HG03060 (cell line): Measurements from ENCODE around the gene CTXND2.
"Not testable (repeated sequence)": the region's sequence is repeated elsewhere in the genome, so short reads cannot be mapped to it uniquely, and the experiment has no call there.

Source experiments
- ATAC-seq: cut with Tn5 transposase; IDR thresholded peaks from one replicate; pipeline ENCODE4 v1.9.1; 2021; ENCODE audit warnings: low read depth, moderate number of reproducible peaks; ENCODE audit not compliant: unreplicated experiment

The CTXND2 gene

DNA sequence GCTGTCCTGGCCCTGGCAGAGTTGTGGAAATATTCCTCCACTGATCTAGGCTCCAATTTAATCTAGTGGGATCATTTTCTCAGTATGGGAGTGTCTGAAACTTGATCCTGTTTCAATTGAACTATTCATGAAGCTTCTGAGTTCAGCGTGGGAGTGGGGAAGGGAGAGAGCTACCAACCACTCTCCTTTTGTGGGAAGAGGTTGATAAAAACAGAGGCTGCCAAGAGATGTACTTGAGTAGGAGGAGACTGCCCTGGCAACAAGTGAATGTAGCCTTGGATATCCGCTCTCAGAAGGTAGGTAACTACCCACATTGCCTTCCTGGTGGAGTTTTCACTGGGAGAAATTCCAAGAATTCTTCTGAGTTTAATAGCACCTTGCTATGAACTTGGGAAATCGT lies at the start of gene CTXND2:
CTXND2 (plus strand) TSS at position 119 of the 400 bp plus-strand sequence. CDS start 25,179 bp downstream, outside the sequence.
- no peak for ATAC-seq

DNA sequence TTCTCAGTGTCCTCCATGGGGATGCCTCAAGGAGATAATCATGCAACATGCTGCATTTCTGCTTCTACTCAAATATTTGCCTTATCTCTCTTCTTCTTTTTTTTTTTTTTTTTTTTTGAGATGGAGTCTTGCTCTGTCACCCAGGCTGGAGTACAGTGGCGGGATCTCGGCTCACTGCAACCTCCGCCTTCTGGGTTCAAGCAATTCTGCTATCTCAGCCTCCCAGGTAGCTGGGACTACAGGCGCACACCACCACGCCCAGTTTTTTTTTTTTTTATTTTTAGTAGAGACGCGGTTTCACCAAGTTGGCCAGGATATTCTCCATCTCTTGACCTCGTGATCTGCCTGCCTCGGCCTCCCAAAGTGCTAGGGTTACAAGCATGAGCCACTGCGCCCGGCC lies 46.1 kb upstream of the CTXND2 start:
- not testable (repeated sequence) for ATAC-seq

DNA sequence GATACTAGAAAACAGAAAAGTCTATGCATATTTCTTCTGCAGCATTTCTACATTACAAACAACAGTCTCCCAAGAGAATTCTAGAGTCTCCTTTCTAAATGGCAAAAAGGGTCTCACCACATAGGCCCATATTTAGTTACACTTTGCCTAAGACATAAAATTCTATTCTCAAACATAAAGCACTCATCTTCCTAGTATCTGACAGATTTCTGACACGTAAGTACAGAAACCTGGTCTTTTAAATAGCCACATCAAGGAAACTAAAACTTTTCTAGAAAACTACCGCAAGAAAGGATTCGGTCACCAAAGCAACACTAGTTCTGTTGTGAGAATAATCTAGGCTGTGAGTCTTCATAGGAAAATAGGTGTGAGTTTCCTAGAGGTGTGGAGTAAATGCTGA lies 45.3 kb upstream of the CTXND2 start:
- no peak for ATAC-seq

DNA sequence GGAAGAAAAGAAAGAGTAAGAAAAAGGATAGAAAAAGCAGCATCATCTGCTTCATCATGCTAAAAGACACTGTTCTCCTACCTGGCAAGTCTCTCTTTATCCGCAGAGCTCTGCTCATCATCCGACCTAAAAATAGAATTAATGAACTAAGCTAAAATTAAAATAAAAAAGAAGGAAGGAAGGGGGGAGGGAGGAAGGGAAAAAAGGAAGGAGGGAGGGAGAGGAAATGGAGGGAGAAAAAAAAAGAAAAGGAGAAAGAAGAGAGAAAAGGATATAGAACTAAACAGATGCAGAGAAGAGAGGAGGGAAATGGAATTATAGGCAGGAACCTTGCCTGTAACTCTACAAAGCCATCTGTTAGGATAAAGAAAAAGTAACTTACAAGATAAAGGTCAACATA lies 44.6 kb upstream of the CTXND2 start:
- ATAC-seq, result no peak

DNA sequence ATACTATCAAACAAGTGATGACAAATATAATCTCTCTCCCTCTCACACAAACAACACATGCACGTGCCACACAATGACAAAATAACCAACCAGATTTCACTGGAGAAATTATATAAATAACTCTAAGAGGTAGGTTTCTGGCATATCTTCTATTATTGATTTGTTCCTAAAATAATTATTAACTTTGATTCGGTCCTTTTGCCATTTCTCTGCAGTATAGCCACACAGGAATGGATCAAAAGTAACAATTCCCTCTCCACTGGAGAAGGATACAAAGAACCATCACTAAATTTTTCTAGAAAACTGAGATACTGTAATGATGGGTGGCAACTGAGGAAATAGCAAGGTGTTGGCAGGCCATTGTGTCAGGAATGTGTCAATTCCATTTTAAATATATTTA lies 44.0 kb upstream of the CTXND2 start:
- ATAC-seq, result no peak

DNA sequence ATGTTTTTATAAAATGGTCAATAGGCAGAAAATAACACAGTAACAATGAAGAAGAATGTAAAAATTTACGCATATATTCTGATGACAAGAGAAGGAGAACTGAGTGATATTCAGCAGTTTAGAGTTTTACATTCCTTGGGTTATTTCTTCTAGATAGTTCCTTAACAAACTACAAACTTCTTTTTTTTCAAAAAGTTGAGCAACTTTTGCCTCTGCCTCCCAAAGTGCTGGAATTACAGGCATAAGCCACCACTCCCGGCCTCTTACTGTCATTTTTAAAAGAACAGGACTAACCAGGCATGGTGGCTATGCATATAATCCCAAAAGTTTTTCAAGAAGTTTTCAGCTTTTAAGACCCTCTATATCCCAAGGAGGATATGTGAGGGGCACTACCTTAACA lies 43.5 kb upstream of the CTXND2 start:
- ATAC-seq, result no peak

DNA sequence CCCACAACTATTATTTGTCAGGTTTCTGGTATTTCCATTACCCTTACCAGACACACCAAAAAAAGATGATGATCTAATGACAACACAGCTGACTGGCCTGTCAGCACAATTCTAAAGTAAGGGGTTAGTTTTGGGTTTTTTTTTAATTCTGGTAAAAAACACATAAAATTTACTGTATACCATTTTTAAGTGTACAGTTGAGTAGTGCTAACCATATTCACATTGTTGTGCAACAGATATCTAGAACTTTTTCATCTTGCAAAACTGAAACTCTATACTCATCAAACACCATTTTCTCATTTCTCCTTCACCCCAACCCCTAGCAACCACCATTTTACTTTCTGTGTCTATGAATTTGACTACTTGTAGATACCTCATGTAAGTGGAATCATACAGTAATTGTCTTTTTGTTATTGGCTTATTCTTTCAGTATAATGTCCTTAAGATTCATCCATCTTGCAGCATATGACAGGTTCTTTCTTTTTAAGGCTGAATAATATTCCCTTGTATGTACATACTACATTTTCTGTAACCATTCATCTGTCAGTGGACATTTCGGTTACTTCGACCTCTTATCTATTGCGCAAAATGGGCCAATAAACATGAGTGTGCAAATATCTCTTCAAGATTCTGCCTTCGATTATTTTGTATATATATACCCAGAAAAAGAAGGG lies 40.3 kb upstream of the CTXND2 start:
- no peak for ATAC-seq

DNA sequence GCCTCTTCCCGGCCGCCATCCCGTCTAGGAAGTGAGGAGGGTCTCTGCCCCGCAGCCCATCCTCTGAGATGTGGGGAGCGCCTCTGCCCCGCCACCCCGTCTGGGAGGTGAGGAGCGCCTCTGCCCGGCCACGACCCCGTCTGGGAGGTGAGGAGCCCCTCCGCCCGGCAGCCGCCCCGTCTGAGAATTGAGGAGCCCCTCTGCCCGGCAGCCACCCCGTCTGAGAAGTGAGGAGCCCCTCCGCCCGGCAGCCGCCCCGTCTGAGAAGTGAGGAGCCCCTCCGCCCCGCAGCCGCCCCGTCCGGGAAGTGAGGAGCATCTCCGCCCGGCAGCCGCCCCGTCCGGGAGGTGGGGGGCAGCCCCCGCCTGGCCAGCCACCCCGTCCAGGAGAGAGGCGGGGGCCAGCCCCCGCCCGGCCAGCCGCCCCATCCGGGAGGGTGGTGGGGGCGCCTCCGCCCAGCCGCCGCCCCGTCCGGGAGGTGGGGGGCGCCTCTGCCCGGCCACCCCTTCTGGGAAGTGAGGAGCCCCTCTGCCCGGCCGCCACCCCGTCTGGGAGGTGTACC lies 36.1 kb upstream of the CTXND2 start:
- ATAC-seq, result not testable (repeated sequence)

DNA sequence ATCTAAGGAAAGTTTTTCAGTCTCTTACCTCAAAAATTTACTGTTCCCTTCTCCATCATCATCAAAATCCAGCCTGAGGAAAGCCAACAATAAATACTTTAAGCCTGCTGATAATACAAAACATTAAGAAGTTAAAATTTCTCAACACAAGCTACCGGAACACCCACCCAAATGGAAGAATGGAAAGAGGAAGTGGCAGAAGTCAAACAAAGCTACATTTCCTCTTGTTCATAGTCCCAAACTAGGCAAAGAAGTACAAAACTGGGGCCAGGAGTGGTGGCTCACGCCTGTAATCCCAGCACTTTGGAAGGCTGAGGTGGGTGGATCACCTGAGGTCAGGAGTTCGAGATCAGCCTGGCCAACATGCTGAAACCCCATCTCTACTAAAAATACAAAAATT lies 34.2 kb upstream of the CTXND2 start:
- ATAC-seq, result not testable (repeated sequence)

DNA sequence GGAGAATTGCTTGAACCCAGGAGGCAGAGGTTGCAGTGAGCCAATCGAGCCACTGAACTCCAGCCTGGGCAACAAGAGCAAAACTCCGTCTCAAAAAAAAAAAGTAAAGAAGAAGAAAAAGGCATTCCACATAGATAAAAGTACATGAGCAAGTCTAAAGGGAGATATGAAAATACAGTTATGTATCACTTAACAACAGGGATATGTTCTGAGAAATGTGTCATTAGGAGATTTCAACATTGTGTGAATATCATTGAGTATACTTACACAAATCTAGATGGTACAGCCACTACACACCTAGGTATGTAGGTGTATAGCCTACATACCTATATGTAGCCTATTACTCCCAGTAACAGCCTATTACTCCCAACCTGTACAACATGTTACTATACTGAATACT lies 23.2 kb upstream of the CTXND2 start:
- no peak for ATAC-seq

DNA sequence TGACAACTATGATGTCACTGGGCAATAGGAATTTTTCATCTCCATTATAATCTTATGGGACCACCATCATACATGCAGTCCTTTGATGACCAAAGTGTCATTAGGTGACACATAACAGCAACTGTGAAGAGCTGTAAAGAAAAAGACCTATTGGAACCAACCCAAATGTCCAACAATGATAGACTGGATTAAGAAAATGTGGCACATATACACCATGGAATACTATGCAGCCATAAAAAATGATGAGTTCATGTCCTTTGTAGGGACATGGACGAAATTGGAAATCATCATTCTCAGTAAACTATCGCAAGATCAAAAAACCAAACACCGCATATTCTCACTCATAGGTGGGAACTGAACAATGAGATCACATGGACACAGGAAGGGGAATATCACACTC lies 22.7 kb upstream of the CTXND2 start:
- ATAC-seq, result not testable (repeated sequence)

DNA sequence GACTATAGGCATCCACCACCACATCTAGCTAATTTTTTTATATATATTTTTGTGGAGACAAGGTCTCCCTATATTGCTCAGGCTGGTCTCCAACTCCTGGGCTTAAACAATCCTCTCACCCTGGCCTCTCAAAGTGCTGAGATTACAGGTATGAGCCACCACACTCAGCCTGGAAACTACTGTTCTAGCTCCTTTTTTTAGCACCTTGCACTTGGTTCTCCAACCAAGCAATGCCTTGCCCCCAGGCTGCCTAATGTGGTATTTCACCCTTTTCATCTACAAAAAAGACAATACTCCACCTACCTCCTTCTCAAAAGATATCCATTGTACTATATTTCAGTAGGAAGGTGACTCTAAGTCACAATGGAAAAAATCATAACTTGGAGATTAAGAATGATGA lies 17.3 kb upstream of the CTXND2 start:
- no peak for ATAC-seq

DNA sequence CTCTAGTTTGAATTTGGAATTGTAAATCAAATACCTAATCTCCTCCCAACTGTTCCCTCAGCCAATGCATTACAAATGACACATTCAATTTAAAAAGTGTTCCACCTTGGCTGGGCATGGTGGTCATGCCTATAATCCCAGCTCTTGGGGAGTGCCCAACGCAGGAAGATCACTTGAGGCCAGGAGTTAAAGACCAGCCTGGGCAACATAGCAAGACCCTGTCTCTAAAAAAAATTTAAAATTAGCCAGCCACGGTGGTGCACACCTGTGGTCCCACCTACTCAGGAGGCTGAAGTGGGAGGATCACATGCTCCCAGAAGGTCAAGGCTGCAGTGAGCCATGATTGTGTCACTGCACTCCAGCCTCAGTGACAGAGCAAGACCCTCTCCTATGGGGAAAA lies 14.4 kb upstream of the CTXND2 start:
- no peak for ATAC-seq

DNA sequence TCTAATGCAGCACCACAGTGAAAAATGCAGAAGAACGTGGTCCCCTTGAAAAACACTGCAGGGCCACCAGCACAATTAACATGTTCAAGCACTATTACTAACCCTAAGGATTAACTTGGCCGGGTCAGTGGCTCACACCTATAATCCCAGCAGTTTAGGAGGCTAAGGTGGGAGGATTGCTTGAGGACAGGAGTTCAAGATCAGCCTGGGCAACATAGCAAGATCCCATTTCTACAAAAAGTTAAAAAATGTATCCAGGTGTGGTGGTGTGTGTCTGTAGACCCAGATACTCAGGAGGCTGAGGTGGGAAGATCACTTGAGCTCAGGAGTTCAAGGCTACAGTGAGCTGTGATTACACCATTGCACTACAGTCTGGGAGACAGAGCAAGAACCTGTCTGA lies 13.4 kb upstream of the CTXND2 start:
- ATAC-seq, result no peak

DNA sequence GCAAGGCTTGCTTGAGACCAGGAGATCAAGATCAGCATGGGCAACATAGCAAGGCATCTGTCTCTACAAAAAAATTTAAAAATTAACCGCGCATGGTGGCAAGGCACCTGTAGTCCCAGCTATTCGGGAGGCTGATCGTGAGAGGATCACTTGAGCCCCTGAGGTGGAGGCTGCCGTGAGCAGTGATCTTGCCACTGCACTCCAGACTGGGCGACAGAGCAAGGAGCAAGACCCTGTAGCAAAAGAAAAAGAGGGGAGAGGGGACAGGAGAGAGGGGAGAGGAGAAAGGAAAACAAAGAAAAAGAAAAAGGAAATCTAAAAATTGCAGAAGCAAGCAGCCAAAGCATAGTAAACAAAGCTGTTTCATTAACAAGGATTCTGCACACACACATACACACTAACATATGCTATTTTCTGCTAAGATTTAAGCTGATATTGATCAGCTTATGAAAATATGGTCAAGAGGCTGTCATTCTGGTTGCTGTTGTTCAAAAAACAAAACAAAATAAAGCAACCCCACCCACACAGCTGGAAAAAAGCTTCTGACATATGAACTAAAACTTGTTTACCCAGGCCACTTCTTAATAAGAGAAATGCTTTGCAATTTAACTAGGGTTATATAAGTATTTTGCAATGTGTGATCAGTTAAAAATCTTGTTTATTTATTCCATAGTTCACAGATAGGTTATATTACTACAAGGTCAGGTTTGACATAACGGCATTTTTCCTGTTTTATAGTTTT lies 12.3 kb upstream of the CTXND2 start:
- no peak for ATAC-seq

DNA sequence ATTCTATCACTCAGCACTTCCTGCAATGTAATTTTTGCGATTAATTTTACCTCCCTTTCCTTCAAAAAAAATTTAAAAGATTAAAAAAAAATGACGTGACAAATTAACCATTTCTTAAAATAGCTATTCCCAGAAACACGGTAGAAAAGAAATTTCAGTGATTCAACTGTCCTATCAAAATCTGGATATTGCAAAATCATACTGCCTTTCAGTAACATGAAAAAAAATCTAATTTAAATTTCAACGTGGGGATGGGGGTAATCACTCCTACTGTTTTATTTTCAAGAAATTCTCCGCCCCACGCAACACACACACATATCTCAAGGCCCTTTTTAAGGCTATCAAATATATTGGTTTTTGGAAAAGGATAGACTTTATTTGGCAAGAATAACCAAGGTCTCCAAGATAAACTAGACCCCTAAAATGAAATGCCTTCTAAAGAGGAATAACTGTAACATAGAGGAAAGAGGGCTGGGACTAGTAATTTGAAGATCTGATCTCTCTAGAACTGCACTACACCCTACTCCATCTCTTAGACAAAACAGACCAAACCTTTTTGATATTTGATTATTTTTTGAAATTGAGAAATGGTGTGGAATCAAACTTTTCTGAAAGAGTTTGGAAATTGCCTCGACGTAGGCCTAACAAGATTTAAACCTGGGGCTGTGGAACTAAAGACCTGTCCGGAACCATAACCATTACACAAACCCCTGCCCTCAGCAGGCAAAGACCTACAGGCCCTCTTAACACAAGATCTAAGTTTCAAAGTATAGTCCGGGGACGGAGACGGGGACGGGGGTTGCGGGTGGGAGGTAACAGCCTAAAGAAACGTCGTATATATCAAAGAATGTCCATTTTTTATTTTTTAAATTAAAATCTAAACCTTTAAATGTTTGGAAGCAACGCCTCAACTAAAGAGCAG lies 11.5 kb upstream of the CTXND2 start:
- no peak for ATAC-seq

DNA sequence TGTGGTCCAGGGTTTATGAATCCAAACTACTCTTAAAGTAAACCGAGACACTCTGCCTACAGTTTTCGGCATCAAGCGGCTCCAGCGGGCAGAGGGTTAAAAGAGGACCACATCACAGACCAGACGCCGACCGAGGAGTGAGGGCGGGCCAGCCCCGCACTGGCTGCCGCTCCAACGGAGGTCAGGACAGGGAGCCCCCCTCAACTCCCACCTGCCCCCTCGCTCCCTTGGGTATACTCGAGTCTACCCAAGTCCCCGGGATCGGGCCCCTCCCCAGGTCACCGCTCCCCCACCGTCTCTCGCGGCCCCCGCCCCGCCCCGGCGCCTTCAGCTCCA lies 10.8 kb upstream of the CTXND2 start:
- no peak for ATAC-seq

DNA sequence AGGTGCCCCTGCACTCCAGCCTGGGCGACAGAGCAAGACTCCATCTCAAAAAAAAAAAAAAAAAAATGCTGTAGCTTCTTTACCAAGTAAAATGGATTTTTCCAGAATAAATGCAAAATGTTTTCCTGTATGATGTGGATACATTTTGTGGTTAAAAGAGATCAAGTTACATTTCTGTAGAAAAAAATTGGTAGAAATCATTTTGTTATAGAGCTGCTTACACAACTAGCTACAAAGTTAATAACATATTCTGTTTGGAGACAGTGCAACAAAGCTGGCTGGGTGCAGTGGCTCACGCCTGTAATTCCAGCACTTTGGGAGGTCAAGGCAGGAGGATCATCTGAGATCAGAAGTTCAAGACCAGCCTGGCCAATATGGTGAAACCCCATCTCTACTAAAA lies 8.0 kb upstream of the CTXND2 start:
- ATAC-seq, result not testable (repeated sequence)

DNA sequence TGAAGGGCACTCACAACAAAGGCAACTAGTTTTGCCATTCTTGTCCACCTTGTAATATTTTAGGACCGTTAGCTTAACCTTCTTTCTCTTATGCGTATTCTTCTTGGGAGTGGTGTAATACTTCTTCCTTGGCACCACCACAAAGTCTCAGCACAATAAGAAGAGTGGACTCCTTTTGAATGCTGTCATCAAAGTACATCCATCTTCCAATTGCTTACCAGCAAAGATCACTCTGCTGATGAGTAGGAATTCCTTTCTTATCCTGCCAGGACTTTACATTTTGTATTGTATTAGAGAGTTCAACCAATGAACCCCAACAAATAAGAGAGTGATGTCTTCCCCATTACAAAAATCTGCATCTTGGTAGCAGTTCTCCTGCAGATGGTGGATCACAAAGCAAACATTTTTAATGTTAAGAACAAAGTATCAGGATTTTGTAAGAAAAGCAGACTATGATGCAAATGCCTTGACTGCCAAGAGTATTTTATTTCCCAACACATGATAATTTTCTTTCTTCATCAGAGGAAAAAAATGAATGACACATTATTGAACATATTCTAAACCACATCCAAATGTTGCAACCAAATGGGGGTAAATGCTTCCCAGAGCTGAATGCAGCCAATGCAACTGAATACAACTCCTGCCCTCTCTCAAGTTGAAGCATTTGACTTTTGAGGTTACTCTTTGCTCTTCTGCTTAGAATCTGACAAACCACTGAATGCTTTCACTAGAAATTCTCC lies 5.4 kb upstream of the CTXND2 start:
- ATAC-seq, result no peak

DNA sequence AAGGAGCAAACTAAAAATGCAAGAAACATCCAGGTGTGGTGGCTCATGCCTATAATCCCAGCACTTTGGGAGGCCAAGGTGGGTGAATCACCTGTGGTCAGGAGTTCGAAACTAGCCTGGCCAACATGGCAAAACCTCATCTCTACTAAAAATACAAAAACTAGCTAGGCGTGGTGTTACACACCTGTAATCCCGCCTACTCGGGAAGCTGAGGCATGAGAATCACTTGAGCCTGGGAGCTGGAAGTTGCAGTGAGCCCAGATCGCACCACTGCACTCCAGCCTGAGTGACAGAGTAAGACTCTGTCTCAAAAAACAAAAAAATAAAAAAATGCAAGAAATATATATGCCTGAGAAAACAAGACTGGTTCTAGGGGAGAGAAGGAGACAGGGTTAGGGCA lies 3.8 kb upstream of the CTXND2 start:
- ATAC-seq, result not testable (repeated sequence)
